HG03378 (cell line): ENCODE measurements around the gene GARS1.

Experiments used
- ATAC-seq: cut with Tn5 transposase; IDR thresholded peaks from one replicate; pipeline ENCODE4 v1.9.1; 2021; ENCODE audit warnings: mild to moderate bottlenecking, moderate library complexity; ENCODE audit not compliant: unreplicated experiment

GARS1 gene, protein sequence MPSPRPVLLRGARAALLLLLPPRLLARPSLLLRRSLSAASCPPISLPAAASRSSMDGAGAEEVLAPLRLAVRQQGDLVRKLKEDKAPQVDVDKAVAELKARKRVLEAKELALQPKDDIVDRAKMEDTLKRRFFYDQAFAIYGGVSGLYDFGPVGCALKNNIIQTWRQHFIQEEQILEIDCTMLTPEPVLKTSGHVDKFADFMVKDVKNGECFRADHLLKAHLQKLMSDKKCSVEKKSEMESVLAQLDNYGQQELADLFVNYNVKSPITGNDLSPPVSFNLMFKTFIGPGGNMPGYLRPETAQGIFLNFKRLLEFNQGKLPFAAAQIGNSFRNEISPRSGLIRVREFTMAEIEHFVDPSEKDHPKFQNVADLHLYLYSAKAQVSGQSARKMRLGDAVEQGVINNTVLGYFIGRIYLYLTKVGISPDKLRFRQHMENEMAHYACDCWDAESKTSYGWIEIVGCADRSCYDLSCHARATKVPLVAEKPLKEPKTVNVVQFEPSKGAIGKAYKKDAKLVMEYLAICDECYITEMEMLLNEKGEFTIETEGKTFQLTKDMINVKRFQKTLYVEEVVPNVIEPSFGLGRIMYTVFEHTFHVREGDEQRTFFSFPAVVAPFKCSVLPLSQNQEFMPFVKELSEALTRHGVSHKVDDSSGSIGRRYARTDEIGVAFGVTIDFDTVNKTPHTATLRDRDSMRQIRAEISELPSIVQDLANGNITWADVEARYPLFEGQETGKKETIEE

DNA sequence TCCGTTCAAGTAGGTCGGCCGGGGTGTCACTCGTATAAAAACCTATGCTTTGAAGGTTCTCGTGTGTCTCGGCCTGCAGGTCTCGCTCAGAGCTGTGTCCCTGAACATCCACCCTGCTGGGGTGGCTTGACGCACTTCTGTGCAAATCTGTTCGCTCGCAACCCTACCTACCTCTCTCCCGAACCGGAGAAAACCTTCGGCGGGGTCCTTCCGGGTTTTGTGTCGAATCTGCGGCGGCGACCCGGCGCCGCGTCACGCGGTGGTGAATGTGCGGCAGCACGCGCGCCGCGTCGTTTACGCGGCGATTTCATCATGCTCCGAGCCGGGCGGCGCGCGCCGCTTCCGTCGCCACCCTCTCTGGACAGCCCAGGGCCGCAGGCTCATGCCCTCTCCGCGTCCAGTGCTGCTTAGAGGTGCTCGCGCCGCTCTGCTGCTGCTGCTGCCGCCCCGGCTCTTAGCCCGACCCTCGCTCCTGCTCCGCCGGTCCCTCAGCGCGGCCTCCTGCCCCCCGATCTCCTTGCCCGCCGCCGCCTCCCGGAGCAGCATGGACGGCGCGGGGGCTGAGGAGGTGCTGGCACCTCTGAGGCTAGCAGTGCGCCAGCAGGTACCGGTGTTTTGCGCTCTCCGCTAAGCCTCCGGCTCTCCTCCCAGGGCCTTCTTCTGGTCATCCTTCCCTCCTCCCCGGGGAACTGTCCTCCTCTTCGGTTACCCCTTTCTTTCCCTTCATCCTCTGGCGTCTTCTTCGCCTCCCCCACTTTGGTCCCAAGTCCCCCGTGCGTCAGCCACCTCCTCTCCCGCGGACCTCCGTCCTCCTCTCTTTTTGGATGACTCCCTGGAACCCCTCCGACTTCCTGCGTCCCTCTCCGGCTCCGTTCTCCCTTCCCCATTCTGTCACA lies at the start of gene GARS1:
TSS of gene GARS1 (plus strand) at position 339 of the 896 bp plus-strand sequence. CDS start at position 383, 44 bp downstream.
- ATAC-seq, result peak; percentile 75

DNA sequence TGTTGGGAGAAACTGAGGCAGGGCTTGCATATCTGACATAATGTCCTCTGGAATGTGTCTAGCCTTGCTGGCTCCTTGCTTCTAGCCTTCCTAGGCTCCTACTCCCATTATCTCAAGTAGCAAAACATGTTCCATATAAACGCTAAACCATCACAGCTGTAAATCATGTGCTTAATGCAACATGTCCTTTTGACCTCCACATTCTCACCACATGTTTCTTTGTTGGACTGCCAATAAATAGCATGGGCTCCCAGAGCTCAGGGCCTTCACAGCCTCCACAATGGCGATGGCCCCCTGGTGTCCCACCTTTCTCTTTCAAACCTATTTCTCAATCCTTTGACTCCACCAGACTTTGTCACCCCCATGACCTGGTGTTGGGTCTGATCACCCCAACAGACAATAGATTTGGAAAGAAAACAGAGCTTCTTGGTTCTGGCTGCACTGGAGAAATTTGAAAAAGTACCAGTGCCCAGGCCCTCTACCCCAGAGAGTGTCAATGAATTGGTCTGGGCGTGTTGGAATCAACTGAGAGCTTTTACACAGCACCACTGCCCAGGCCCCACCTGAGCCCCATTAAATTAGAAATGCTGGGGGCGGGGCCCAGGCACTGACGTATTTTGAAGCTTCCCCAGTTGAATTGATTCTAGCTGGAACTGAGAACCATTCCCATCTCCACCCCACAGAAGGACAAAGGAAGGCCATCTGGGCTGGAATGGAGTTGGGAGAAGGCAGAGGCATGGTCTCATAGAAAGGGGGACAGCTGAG lies 48.7 kb upstream of the GARS1 start:
- ATAC-seq, result no peak

DNA sequence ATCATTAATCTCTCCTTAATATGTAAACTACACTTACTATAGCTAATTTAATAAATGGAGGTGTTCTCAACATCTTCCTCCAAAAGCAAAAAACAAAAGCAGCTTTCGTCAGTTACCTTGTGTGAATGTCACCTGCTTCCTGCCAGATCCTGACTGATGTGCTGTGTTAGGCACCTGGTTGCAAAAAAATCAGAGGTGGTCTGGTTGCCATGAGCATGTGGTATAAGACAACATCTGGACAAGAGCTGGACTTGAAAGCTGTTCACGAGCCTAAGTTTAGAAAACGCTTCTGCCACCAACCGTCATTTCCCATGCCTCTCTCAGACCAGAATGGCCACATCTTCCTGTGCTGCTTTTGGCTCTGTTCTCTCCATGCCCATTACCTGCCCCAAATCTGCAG lies 48.1 kb upstream of the GARS1 start:
- ATAC-seq, result no peak

DNA sequence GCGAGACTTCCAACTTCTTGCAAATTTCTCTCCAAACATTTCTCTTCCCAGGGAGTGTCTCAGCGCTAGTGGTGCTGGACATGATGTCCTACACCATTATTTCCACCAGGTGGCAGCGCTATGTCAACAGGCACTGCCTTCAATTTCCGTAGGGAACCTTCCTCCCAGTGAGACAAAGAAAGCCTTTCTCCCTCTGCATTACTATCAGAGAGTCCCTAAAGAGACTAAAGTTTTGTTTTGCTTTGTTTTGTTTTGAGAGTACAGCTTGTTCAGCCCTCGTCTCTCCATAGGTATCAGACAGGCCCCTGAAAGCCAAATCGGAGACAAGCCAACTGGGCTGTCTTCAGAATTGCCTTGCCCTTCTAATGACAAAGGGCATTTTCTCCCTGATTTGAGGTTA lies 45.8 kb upstream of the GARS1 start:
- peak; percentile 52 for ATAC-seq

DNA sequence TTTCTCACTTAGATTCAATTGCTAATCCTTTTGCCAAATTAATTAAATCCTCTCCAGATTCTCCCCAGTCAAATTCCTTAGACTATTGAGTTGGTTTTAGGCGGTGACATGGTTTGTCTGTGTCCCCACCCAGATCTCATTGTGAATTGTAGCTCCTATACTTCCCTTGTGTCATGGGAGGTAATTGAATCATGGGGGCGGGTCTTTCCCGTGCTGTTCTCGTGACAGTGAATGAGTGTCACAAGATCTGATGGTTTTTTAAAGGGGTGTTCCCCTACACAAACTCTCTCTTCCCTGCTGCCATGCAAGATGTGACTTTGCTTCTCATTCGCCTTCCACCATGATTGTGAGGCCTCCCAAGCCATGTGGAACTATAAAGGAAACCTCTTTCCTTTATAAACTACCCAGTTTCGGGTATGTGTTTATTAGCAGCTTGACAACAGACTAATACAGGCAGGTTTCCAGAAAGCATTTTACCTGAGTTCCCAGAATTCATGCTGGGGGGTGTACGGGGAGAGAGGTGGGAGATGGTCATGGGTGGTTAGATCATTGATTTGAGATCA lies 44.7 kb upstream of the GARS1 start:
- ATAC-seq, result no peak

DNA sequence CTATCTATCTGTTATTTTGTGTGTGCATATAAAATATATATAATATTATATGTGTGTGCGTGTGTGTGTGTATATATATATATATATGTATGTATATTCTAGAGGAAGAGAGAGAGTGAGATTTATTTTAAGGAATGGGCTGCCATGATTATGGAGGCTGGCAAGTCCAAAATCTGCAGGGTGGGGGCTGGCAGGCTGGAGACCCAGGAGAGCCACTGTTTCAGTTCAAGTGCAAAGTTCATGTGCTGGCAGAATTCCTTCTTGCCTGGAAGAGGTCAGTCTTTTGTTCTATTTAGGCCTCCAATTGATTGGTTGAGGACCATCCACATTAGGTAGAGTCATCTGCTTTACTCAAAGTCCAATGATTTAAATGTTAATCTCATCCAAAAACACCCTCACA lies 42.3 kb upstream of the GARS1 start:
- ATAC-seq, result no peak

DNA sequence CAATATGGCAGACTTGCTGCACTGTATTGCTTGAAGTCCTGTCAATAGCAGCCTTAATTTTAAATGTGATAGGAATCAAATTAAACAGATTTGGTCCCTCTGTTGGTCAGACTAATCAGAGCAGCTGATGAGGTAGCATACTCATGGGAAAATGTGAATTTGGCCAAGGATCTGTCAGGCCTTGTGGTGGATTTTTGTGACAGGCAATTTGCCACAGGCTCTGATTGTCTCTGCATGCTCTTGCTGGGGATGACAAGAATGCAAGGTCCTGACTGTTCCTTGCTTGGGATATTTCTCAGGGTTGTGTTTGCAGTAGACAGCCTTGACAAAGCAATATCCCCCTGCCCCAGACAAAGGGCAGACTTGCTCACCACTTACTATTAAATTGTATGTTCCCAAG lies 41.5 kb upstream of the GARS1 start:
- ATAC-seq, result no peak

DNA sequence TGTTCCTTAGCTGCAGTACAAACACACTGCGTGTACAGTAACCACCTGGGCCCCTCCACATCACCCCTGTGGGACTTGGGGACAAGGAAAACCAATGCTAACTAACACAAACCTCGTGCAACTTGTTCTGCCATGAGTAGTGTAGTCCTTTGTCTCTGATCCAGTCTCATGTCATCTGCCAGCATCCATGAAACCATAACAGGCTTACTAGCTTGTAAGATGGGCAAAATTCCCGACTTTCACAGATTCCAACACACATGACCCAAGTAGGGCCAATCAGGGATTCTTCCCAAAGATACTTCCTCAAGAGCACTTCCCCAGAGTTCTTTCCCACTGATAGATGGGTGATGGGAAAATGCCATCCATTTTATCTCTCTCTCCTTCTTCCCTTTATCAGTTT lies 41.1 kb upstream of the GARS1 start:
- ATAC-seq, result no peak

DNA sequence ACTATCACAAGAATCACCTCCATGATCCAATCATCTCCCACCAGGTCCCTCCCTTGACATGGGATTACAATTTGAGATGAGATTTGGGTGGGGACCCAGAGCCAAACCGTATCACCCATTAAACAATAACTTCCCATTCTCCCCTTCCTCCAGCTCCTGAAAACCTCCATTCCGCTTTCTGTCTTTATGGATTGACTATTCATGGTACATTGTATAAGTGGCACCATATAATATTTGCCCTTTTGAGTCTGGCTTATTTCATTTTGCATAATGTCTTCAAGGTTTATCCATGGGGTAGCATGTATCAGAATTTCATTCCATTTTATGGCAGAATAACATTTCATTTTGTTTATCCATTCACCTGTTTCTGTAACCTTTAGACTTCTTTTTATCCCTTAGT lies 39.2 kb upstream of the GARS1 start:
- ATAC-seq, result no peak

DNA sequence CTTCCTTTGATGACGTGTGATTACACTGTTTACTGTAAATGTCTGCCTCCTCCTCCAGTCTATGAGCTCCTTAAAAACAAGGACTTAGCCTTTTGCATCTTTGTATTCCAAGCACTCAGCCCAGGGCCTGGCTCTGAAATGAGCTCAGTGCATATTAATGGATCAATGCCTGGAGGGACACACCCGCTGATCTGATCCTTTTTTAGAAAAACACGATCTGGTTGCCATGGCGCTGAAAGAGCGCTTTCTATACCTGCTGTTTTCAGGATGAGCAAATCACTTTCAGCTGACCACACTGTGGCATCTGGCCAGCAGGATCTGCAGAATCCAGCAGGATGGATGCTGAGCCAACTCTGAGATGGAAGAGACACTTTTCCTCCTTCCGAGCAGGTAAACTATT lies 37.8 kb upstream of the GARS1 start:
- no peak for ATAC-seq

DNA sequence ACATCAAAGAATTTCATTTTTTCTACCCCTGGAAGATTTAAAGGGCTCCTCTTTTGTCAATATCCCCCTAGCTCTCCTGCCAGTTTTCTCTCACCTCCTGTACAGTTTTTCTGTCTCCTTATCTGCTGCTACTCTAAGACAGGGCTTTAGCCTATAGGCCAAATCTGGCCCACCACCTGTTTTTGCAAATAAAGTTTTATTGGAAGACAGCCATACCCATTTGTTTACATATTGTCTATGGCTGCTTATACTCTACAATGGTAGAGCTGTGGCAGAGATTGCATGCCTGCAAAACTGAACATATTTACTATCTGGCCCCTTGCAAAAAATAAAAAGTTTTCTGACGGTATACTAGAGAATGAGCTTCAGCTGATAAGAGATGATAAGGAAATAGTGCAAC lies 37.4 kb upstream of the GARS1 start:
- ATAC-seq, result no peak

DNA sequence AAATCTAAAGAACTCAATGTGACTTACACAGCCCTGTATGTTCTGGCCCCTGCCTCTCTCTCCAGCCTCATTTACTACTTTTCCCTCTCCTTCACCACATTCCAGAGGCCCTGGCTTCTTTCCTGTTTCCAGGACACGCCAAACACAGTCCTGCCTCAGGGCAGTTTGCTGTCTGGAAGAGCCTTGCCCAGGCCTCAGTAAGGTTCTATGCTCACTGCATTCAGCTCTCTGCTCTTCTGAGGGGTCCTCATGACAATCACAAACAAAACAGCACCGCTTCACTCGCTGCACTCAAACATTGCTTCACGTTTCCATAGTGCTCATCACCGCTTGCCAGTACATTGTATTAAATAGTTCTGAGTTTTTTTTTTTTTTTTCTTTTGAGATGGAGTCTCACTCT lies 35.1 kb upstream of the GARS1 start:
- ATAC-seq, result no peak

DNA sequence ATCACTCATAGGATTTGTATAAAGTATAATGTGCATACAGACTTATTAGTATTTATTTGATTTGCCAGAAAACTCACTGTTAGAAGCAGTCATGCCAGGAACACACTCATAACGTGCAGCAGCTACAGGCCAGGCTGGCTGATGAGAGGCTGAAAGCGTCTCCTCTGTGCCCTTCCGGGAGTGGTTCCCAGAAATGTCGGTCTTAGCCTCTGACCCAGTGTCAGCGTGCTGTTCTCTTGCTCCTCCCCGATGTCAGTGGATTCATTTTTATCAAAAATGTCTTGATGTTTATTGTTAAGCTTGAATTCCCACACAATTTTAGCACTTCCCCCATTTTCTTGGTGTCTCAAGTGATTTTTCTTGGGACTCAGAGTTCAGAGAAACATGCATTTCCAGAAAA lies 33.3 kb upstream of the GARS1 start:
- ATAC-seq, result no peak

DNA sequence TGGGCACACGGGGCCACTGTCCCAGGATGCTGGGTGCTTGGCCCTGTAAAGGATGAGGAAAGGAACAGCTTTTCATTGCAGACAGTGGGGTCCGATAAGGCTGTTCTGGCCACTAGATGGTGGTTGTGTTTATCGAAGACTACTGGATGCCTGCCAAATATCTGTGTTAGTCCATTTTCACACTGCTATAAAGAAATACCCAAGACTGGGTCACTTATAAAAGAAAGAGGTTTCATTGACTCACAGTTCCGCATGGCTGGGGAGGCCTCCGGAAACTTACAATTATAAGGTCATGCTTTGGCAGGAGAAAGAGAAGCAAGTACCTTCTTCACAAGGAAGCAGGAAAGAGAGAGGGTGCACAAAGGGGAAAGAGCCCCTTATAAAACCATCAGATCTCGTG lies 32.2 kb upstream of the GARS1 start:
- no peak for ATAC-seq

DNA sequence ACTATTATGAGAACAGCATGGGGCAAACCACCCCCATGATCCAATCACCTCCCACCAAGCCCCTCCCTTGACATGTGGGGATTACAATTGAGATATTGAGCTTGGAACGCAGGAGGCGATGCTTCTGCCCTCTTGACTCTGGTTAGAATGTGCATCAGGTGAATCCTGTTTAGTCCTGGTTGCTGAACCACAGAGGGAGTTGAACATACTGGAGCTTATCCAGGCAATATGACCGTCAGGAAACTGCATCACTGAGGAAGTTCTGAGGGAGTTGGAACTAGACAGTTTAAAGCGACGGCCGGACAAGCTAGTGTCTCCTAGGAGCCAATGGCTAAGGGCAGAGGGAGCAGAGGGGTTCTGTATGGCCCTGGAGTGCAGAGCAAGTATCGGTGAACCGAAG lies 31.8 kb upstream of the GARS1 start:
- no peak for ATAC-seq

DNA sequence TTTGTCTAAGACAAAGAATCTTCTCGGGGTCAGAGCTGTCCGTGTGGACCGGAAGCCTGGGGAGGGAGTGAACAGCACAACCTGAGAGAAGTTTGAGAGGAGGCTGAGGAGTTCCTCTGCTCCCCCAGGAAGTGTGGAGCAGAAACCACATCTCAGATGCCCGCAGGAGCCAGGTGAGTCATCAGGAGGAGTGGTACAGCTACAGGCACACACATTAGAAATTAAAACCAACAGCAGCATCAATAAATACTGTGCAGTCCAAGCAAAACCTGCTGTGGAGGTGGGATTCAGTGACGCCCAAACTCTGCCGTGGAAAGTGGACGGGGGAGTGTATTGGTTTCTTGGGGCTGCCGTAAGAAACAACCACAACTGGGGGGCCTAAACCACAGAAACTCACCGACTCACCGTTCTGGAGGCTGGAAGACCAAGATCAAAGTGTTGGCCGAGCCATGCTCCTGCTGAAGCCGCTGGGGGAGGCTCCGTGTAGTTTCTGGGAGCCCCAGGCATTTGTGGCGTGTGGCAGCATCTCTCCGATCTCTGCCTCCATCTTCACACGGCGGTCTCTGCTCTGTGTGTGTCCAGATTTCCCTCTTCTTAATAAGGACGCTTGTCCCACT lies 31.2 kb upstream of the GARS1 start:
- ATAC-seq, result no peak

DNA sequence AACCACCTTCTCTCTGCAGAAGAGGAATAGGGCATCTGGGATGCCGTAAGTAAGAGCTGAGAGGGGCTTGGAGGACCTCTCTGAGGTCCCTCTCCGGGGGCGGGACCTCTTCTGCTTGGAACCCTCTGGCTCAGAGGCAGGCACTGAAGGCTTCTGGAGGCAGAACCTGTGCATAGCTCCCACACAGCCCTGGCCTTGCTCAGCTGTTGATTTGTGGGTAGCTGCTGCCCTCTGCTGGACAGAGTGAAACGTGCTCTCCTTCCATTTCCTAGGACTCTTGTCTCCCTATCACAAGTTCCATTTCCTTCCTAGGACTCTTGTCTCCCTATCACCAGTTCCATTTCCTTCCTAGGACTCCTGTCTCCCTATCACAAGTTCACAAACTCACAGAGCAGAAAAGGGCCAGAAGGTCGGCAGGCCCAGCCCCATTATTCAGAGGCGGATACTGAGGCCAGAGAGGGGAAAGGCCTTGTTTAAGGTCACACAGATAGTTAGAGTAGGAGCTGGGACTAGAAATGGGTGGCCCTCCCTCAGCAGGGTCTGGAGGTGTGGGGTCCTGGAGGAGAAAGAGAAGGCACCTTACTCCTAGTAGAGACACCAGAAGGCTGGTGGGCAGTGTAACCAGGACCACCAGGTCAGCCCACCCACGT lies 30.3 kb upstream of the GARS1 start:
- peak; percentile 93 for ATAC-seq

DNA sequence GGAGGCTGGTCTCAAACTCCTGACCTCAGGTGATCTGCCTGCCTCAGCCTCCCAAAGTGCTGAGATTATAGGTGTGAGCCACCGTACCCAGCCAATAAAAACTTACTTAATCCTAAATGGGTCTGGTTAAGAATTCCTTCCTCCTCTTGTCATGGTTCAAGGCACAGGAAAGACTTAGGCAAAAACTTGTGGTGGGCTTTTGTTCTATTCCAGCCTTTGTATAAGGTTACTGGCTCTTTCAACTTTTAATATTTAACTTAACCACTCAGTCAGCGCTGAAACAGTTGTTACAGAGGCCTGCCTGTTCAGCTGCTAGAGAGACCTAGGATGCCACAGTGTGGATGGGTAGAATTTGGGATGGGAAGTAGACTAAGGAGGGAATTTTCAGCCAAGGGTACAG lies 28.1 kb upstream of the GARS1 start:
- no peak for ATAC-seq

DNA sequence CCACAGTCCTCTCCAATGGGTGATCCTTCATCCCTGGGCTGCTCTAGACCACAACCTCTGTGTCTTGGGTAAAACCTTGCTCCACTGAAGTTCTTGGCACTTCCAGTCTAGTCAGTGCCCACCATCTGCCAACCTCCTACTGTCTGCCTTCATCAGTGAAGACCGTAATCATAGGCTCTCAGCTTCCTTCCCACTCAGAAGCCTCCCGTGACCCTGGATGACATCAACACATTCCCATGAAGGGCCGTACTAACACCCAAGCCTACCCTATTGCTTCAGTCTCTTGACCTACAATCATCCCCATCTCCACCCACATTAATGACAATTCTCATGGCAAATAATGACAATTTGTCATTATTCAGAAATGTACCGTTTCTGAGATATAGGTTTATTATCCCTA lies 27.6 kb upstream of the GARS1 start:
- ATAC-seq, result no peak
